ENCODE measurements around the gene MYO1F.
A peak's percentile ranks its signal among the peaks of the same experiment; 100 is the strongest.

MYO1F gene

GRCh38 chr19:8550070-8550469, 27.2 kb downstream of the MYO1F start:
- DNase-seq (ENCODE audit: low spot score), result no peak
- no peaks in the 10 kb centered on the region for H3K27me3 ChIP-seq (ENCODE audit: control insufficient read depth in 3 of 3, insufficient read depth in 3 of 3, low read depth in 1 of 3, low read length in 3 of 3)
- no CpG with 5 or more reads among the region's 15 CpGs for WGBS, 2 donors (ENCODE audit: extremely low coverage in 2 of 2, insufficient read length in 2 of 2, insufficient replicate concordance in 1 of 2)
- no peak overlapping the region for H2AFZ ChIP-seq (ENCODE audit: low read length)
- H3K4ac ChIP-seq (ENCODE audit: low read length), result no peak overlapping the region
- H3K9ac ChIP-seq (ENCODE audit: low read depth, low read length, poor library complexity), result no peak overlapping the region
- no peak overlapping the region for H4K91ac ChIP-seq (ENCODE audit: low read depth, low read length, poor library complexity)
- peak overlapping the region; percentile 22 for H3K23ac ChIP-seq (ENCODE audit: low read depth, low read length, poor library complexity)
- no peaks in the 10 kb centered on the region for H3K9me3 ChIP-seq (replicated peaks in 1 of 2; ENCODE audit: control insufficient read depth in 2 of 2, insufficient read depth in 1 of 2, low read depth in 1 of 2, low read length in 2 of 2)
- no peak overlapping the region for H2BK12ac ChIP-seq (ENCODE audit: low read length)
- no peak overlapping the region for H4K8ac ChIP-seq (ENCODE audit: low read depth, low read length)
- no peak overlapping the region for H2BK15ac ChIP-seq (ENCODE audit: low read length)
- no peaks in the 10 kb centered on the region for H3K4me1 ChIP-seq (ENCODE audit: control insufficient read depth in 2 of 2, insufficient read depth in 1 of 2, low read depth in 1 of 2, low read length in 2 of 2)
- H2BK120ac ChIP-seq (ENCODE audit: low read depth, low read length), result no peak overlapping the region
- peaks cover 0 to 2% of the 10 kb centered on the region in 2 donors for H3K36me3 ChIP-seq (replicated peaks in 1 of 2; ENCODE audit: control insufficient read depth in 2 of 2, insufficient read depth in 2 of 2, low read length in 2 of 2)
- no peak overlapping the region for H2BK5ac ChIP-seq (ENCODE audit: low read length)
- H2AK5ac ChIP-seq (ENCODE audit: low read depth, low read length), result no peak overlapping the region
- peaks cover 2% of the 10 kb centered on the region for H3K79me1 ChIP-seq (ENCODE audit: low read depth, low read length)
- H3K18ac ChIP-seq (ENCODE audit: low read length), result no peak overlapping the region
- H3K14ac ChIP-seq (ENCODE audit: low read length), result no peak overlapping the region
- H3K4me2 ChIP-seq (ENCODE audit: insufficient read depth, low read length, poor library complexity, severe bottlenecking), result no peak overlapping the region
- H3K27ac ChIP-seq (replicated peaks; ENCODE audit: low read length), result no peak overlapping the region
- peak overlapping the region in 1 of 2 donors; percentile 46 for H3K4me3 ChIP-seq (ENCODE audit: low read length in 2 of 2)

- no peak overlapping the region for H3K4me2 ChIP-seq (ENCODE audit: insufficient read depth, low read length, poor library complexity, severe bottlenecking)
- H3K18ac ChIP-seq (ENCODE audit: low read length), result no peak overlapping the region
- WGBS, 2 donors (ENCODE audit: extremely low coverage in 2 of 2, insufficient read length in 2 of 2, insufficient replicate concordance in 1 of 2), result no CpG with 5 or more reads among the region's 8 CpGs
- H3K23ac ChIP-seq (ENCODE audit: low read depth, low read length, poor library complexity), result no peak overlapping the region
- H3K9me3 ChIP-seq (replicated peaks in 1 of 2; ENCODE audit: control insufficient read depth in 2 of 2, insufficient read depth in 1 of 2, low read depth in 1 of 2, low read length in 2 of 2), result no peaks in the 10 kb centered on the region
- no peak overlapping the region for H3K27ac ChIP-seq (replicated peaks; ENCODE audit: low read length)
- no peak overlapping the region for H2BK5ac ChIP-seq (ENCODE audit: low read length)
- H2AK5ac ChIP-seq (ENCODE audit: low read depth, low read length), result no peak overlapping the region
- H3K4me1 ChIP-seq (ENCODE audit: control insufficient read depth in 2 of 2, insufficient read depth in 1 of 2, low read depth in 1 of 2, low read length in 2 of 2), result no peaks in the 10 kb centered on the region
- H2AFZ ChIP-seq (ENCODE audit: low read length), result no peak overlapping the region
- no peak for DNase-seq (ENCODE audit: low spot score)
- no peak overlapping the region for H2BK120ac ChIP-seq (ENCODE audit: low read depth, low read length)
- no peak overlapping the region for H2BK12ac ChIP-seq (ENCODE audit: low read length)
- no peak overlapping the region for H4K91ac ChIP-seq (ENCODE audit: low read depth, low read length, poor library complexity)
- no peak overlapping the region for H2BK15ac ChIP-seq (ENCODE audit: low read length)
- H3K79me1 ChIP-seq (ENCODE audit: low read depth, low read length), result peaks cover 2% of the 10 kb centered on the region
- H3K4me3 ChIP-seq (ENCODE audit: low read length in 2 of 2), result no peak overlapping the region
- H3K14ac ChIP-seq (ENCODE audit: low read length), result no peak overlapping the region
- no peaks in the 10 kb centered on the region for H3K27me3 ChIP-seq (ENCODE audit: control insufficient read depth in 3 of 3, insufficient read depth in 3 of 3, low read depth in 1 of 3, low read length in 3 of 3)
- H3K4ac ChIP-seq (ENCODE audit: low read length), result no peak overlapping the region
- no peak overlapping the region for H3K9ac ChIP-seq (ENCODE audit: low read depth, low read length, poor library complexity)
- peaks cover 0 to 2% of the 10 kb centered on the region in 2 donors for H3K36me3 ChIP-seq (replicated peaks in 1 of 2; ENCODE audit: control insufficient read depth in 2 of 2, insufficient read depth in 2 of 2, low read length in 2 of 2)
- no peak overlapping the region for H4K8ac ChIP-seq (ENCODE audit: low read depth, low read length)
These were observed 31.5 kb downstream of the MYO1F start for GRCh38 chr19:8545743-8546142.

- peaks cover 2% of the 10 kb centered on the region for H3K79me1 ChIP-seq (ENCODE audit: low read depth, low read length)
- no peak for DNase-seq (ENCODE audit: low spot score)
- H3K27me3 ChIP-seq (ENCODE audit: control insufficient read depth in 3 of 3, insufficient read depth in 3 of 3, low read depth in 1 of 3, low read length in 3 of 3), result no peaks in the 10 kb centered on the region
- no peak overlapping the region for H4K91ac ChIP-seq (ENCODE audit: low read depth, low read length, poor library complexity)
- no peak overlapping the region for H3K4me2 ChIP-seq (ENCODE audit: insufficient read depth, low read length, poor library complexity, severe bottlenecking)
- H3K4me3 ChIP-seq (ENCODE audit: low read length in 2 of 2), result no peak overlapping the region
- no peak overlapping the region for H3K23ac ChIP-seq (ENCODE audit: low read depth, low read length, poor library complexity)
- H3K9me3 ChIP-seq (replicated peaks in 1 of 2; ENCODE audit: control insufficient read depth in 2 of 2, insufficient read depth in 1 of 2, low read depth in 1 of 2, low read length in 2 of 2), result no peaks in the 10 kb centered on the region
- no peak overlapping the region for H3K18ac ChIP-seq (ENCODE audit: low read length)
- no peak overlapping the region for H2BK12ac ChIP-seq (ENCODE audit: low read length)
- H2BK120ac ChIP-seq (ENCODE audit: low read depth, low read length), result no peak overlapping the region
- no peak overlapping the region for H3K27ac ChIP-seq (replicated peaks; ENCODE audit: low read length)
- H2BK15ac ChIP-seq (ENCODE audit: low read length), result no peak overlapping the region
- H2AFZ ChIP-seq (ENCODE audit: low read length), result no peak overlapping the region
- no peaks in the 10 kb centered on the region for H3K4me1 ChIP-seq (ENCODE audit: control insufficient read depth in 2 of 2, insufficient read depth in 1 of 2, low read depth in 1 of 2, low read length in 2 of 2)
- H4K8ac ChIP-seq (ENCODE audit: low read depth, low read length), result peak overlapping the region; percentile 48
- no peak overlapping the region for H3K4ac ChIP-seq (ENCODE audit: low read length)
- H3K36me3 ChIP-seq (replicated peaks in 1 of 2; ENCODE audit: control insufficient read depth in 2 of 2, insufficient read depth in 2 of 2, low read length in 2 of 2), result peaks cover 0 to 2% of the 10 kb centered on the region in 2 donors
- WGBS, 2 donors (ENCODE audit: extremely low coverage in 2 of 2, insufficient read length in 2 of 2, insufficient replicate concordance in 1 of 2), result no CpG with 5 or more reads among the region's 20 CpGs
- no peak overlapping the region for H2AK5ac ChIP-seq (ENCODE audit: low read depth, low read length)
- peak overlapping the region; percentile 44 for H3K9ac ChIP-seq (ENCODE audit: low read depth, low read length, poor library complexity)
- H2BK5ac ChIP-seq (ENCODE audit: low read length), result no peak overlapping the region
- H3K14ac ChIP-seq (ENCODE audit: low read length), result no peak overlapping the region
These were observed 33.1 kb downstream of the MYO1F start for GRCh38 chr19:8544168-8544567.

- Histone ChIP-seq H3K4me1 (ENCODE audit: control insufficient read depth in 2 of 2, insufficient read depth in 1 of 2, low read depth in 1 of 2, low read length in 2 of 2) (no peaks in the 10 kb centered on the region), H3K27ac (replicated peaks; ENCODE audit: low read length) (no peak overlapping the region), H3K18ac (ENCODE audit: low read length) (no peak overlapping the region), H2BK15ac (ENCODE audit: low read length) (no peak overlapping the region), H2BK120ac (ENCODE audit: low read depth, low read length) (no peak overlapping the region), H4K8ac (ENCODE audit: low read depth, low read length) (no peak overlapping the region), H2BK12ac (ENCODE audit: low read length) (no peak overlapping the region), H3K9me3 (replicated peaks in 1 of 2; ENCODE audit: control insufficient read depth in 2 of 2, insufficient read depth in 1 of 2, low read depth in 1 of 2, low read length in 2 of 2) (no peaks in the 10 kb centered on the region), H3K79me1 (ENCODE audit: low read depth, low read length) (no peaks in the 10 kb centered on the region), H2AFZ (ENCODE audit: low read length) (no peak overlapping the region), H4K91ac (ENCODE audit: low read depth, low read length, poor library complexity) (no peak overlapping the region), H3K4me3 (ENCODE audit: low read length in 2 of 2) (no peak overlapping the region), H3K4me2 (ENCODE audit: insufficient read depth, low read length, poor library complexity, severe bottlenecking) (no peak overlapping the region), H3K9ac (ENCODE audit: low read depth, low read length, poor library complexity) (no peak overlapping the region), H3K4ac (ENCODE audit: low read length) (no peak overlapping the region), H3K14ac (ENCODE audit: low read length) (peak overlapping the region; percentile 38), H2BK5ac (ENCODE audit: low read length) (no peak overlapping the region), H2AK5ac (ENCODE audit: low read depth, low read length) (peak overlapping the region; percentile 46), H3K36me3 (replicated peaks in 1 of 2; ENCODE audit: control insufficient read depth in 2 of 2, insufficient read depth in 2 of 2, low read length in 2 of 2) (no peaks in the 10 kb centered on the region), H3K23ac (ENCODE audit: low read depth, low read length, poor library complexity) (peak overlapping the region; percentile 43), H3K27me3 (ENCODE audit: control insufficient read depth in 3 of 3, insufficient read depth in 3 of 3, low read depth in 1 of 3, low read length in 3 of 3) (no peaks in the 10 kb centered on the region)
- WGBS, 2 donors (ENCODE audit: extremely low coverage in 2 of 2, insufficient read length in 2 of 2, insufficient replicate concordance in 1 of 2), result no CpG with 5 or more reads among the region's 12 CpGs
- no peak for DNase-seq (ENCODE audit: low spot score)
These were observed 37.6 kb downstream of the MYO1F start for GRCh38 chr19:8539621-8540149.
